GM23338 (cell line): Measurements from ENCODE around the gene NR5A2. TPM values are rescaled to one million over a fixed set of nuclear protein-coding genes. Genes with fewer than 3 reads are reported as not detected.

Experiments
- ATAC-seq: fragments of 200-7000 bp; cut with Tn5 transposase; 3 replicates; pipeline ENCODE4 v1.9.1; 2020
- DNase-seq: peaks from one replicate; pipeline ENCODE4 v3.0.0-alpha.2; 2015; ENCODE audit warnings: low spot score
- H2AFZ ChIP-seq: fragments of 200-600 bp; sonication (generic); 2 replicates; pipeline ENCODE4 v1.8.0; 2016; ENCODE audit warnings: antibody characterized with exemption, mild to moderate bottlenecking, moderate library complexity
- H3F3A ChIP-seq: fragments of 200-600 bp; sonication (generic); replicated peaks from 2 replicates; pipeline ENCODE4 v1.8.0; 2017; ENCODE audit warnings: antibody characterized with exemption, mixed run types, low read depth
- H3K27ac ChIP-seq: fragments of 200-600 bp; sonication (generic); 2 replicates; pipeline ENCODE4 v1.6.1; 2016; ENCODE audit warnings: low read depth
- H3K27me3 ChIP-seq: fragments of 200-600 bp; sonication (generic); 2 replicates; pipeline ENCODE4 v1.8.0; 2016; ENCODE audit warnings: mild to moderate bottlenecking, mixed run types, moderate library complexity; ENCODE audit not compliant: insufficient read depth
- H3K36me3 ChIP-seq: fragments of 200-600 bp; sonication (generic); 2 replicates; pipeline ENCODE4 v1.8.0; 2016; ENCODE audit warnings: mild to moderate bottlenecking; ENCODE audit not compliant: insufficient read depth
- H3K4me1 ChIP-seq: fragments of 200-600 bp; sonication (generic); 2 replicates; pipeline ENCODE4 v1.8.0; 2016; ENCODE audit warnings: mild to moderate bottlenecking, moderate library complexity; ENCODE audit not compliant: insufficient read depth
- H3K4me2 ChIP-seq: fragments of 200-600 bp; sonication (generic); 2 replicates; pipeline ENCODE4 v1.7.1; 2017; ENCODE audit warnings: mixed run types
- H3K4me3 ChIP-seq: fragments of 200-600 bp; sonication (generic); 2 replicates; pipeline ENCODE4 v1.6.1; 2016; ENCODE audit warnings: mixed run types
- H3K79me2 ChIP-seq: fragments of 200-600 bp; sonication (generic); replicated peaks from 2 replicates; pipeline ENCODE4 v1.8.0; 2017; ENCODE audit warnings: mild to moderate bottlenecking; ENCODE audit not compliant: insufficient read depth
- H3K9me2 ChIP-seq: fragments of 200-600 bp; sonication (generic); 2 replicates; pipeline ENCODE4 v1.8.0; 2017; ENCODE audit not compliant: insufficient read depth
- H4K20me1 ChIP-seq: fragments of 200-600 bp; sonication (generic); replicated peaks from 2 replicates; pipeline ENCODE4 v1.8.0; 2017; ENCODE audit warnings: mild to moderate bottlenecking; ENCODE audit not compliant: insufficient read depth
- H3K27ac Mint-ChIP-seq: 2 replicates; pipeline ENCODE4 v1.8.0; 2020; ENCODE audit warnings: inconsistent platforms, mild to moderate bottlenecking, moderate library complexity, mixed read lengths
- H3K27me3 Mint-ChIP-seq: 3 replicates; pipeline ENCODE4 v1.8.0; 2022; ENCODE audit warnings: low read depth, mild to moderate bottlenecking, moderate library complexity, mixed read lengths, inconsistent platforms; ENCODE audit not compliant: insufficient read depth, poor library complexity
- H3K36me3 Mint-ChIP-seq: 3 replicates; pipeline ENCODE4 v1.8.0; 2021; ENCODE audit warnings: low read depth, mild to moderate bottlenecking, inconsistent platforms, moderate library complexity, mixed read lengths
- H3K4me1 Mint-ChIP-seq: 3 replicates; pipeline ENCODE4 v1.8.0; 2020; ENCODE audit warnings: mild to moderate bottlenecking, inconsistent platforms, mixed read lengths
- H3K4me3 Mint-ChIP-seq: 3 replicates; pipeline ENCODE4 v1.8.0; 2021; ENCODE audit warnings: moderate library complexity, mild to moderate bottlenecking, inconsistent platforms, mixed read lengths
- H3K9me3 Mint-ChIP-seq: 3 replicates; pipeline ENCODE4 v1.8.0; 2020; ENCODE audit warnings: moderate library complexity, mild to moderate bottlenecking, inconsistent platforms, mixed read lengths
- CREB1 ChIP-seq: fragments of 250-450 bp; sonication (Bioruptor Pico); IDR thresholded peaks from 2 replicates; pipeline ENCODE4 v1.5.0; 2020; ENCODE audit warnings: low read depth, mild to moderate bottlenecking, moderate library complexity
- EZH2 ChIP-seq: fragments of 200-600 bp; sonication (generic); IDR thresholded peaks from one replicate; pipeline ENCODE4 v1.8.0; 2017; ENCODE audit warnings: antibody characterized with exemption, mild to moderate bottlenecking, low read depth; ENCODE audit not compliant: unreplicated experiment
- EZH2phosphoT487 ChIP-seq: fragments of 200-600 bp; sonication (generic); IDR thresholded peaks from one replicate; pipeline ENCODE4 v1.8.1; 2018; ENCODE audit warnings: antibody characterized with exemption; ENCODE audit not compliant: unreplicated experiment
- JUNB ChIP-seq: IDR thresholded peaks from one replicate; pipeline ENCODE4 v1.6.1; 2016; ENCODE audit warnings: antibody characterized with exemption; ENCODE audit not compliant: unreplicated experiment
- NANOG ChIP-seq: IDR thresholded peaks from 2 replicates; pipeline ENCODE4 v1.6.1; 2016; ENCODE audit warnings: antibody characterized with exemption, borderline replicate concordance
- POLR2AphosphoS5 ChIP-seq: IDR thresholded peaks from 2 replicates; pipeline ENCODE4 v1.6.1; 2016; ENCODE audit warnings: antibody characterized with exemption, low read depth
- STAT1 ChIP-seq: IDR thresholded peaks from one replicate; pipeline ENCODE4 v1.6.1; 2016; ENCODE audit warnings: antibody characterized with exemption; ENCODE audit not compliant: unreplicated experiment
- ZNF114 ChIP-seq: fragments of 250-450 bp; sonication (Bioruptor Pico); IDR thresholded peaks from 2 replicates; pipeline ENCODE4 v1.5.0; 2020; ENCODE audit warnings: mild to moderate bottlenecking, moderate library complexity
- ZNF331 ChIP-seq: fragments of 250-450 bp; sonication (Bioruptor Pico); IDR thresholded peaks from 2 replicates; pipeline ENCODE4 v1.5.0; 2020; ENCODE audit warnings: low read depth, mild to moderate bottlenecking, moderate library complexity
- polyA plus RNA-seq: library from polyadenylated mRNA; unstranded; fragments of >200 nt; fragmentation: Nextera tagmentation; extraction: Ambion mirVana; gene quantifications from 2 replicates; pipeline ENCODE4 v1.2.1, GENCODE V29; 2016
- total RNA-seq: library from RNA; depleted of rRNA; stranded (reverse); fragments of >200 nt; shearing (Covaris generic); gene quantifications from 2 replicates; pipeline ENCODE4 v1.2.3, GENCODE V29; 2014
- TF ChIP-seq, protein P1 (sequence below): IDR thresholded peaks from one replicate; pipeline ENCODE4 v1.6.1; 2018; ENCODE audit warnings: antibody characterized with exemption; ENCODE audit not compliant: unreplicated experiment
- TF ChIP-seq, protein P2 (sequence below): IDR thresholded peaks from 2 replicates; pipeline ENCODE4 v1.6.1; 2016; ENCODE audit warnings: antibody characterized with exemption
- TF ChIP-seq, protein P3 (sequence below), 2 experiments: fragments of 200-600 bp in 1 of 2; sonication (generic) in 1 of 2; conservative IDR thresholded peaks; 2 replicates each; pipeline versions ENCODE4 v1.5.1 to v1.6.1; 2016 to 2017; ENCODE audit warnings: antibody characterized with exemption in 2 of 2, low read depth in 2 of 2, mild to moderate bottlenecking in 2 of 2, moderate library complexity in 1 of 2

Gene NR5A2
- total and polyA plus RNA-seq, 2 experiments from 2014 or later: 4.4 to 13.1 TPM

DNA sequence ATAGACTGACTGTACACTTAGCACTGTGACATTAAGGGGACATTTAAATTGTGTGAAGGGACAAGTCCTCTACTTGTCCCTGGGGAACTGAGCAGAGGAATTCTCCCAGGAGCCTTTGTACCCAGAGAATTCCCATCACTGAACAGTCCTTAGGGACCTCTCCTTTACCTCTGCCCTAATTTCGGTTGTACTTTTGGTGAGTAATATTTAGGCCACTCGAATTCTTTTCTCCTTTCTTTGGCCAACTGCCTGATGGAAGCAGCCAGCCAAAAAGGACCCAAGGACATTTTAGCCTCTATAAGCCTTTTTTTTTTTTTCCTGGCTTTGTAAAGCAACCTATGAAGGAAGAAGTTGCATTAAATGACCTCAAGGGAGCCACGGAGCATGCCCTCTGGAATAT is 71.5 kb downstream of the NR5A2 start (continued):
- TF ChIP-seq EZH2phosphoT487 (no peak), JUNB (no peak), STAT1 (no peak)
- TF ChIP-seq, protein P1, sequence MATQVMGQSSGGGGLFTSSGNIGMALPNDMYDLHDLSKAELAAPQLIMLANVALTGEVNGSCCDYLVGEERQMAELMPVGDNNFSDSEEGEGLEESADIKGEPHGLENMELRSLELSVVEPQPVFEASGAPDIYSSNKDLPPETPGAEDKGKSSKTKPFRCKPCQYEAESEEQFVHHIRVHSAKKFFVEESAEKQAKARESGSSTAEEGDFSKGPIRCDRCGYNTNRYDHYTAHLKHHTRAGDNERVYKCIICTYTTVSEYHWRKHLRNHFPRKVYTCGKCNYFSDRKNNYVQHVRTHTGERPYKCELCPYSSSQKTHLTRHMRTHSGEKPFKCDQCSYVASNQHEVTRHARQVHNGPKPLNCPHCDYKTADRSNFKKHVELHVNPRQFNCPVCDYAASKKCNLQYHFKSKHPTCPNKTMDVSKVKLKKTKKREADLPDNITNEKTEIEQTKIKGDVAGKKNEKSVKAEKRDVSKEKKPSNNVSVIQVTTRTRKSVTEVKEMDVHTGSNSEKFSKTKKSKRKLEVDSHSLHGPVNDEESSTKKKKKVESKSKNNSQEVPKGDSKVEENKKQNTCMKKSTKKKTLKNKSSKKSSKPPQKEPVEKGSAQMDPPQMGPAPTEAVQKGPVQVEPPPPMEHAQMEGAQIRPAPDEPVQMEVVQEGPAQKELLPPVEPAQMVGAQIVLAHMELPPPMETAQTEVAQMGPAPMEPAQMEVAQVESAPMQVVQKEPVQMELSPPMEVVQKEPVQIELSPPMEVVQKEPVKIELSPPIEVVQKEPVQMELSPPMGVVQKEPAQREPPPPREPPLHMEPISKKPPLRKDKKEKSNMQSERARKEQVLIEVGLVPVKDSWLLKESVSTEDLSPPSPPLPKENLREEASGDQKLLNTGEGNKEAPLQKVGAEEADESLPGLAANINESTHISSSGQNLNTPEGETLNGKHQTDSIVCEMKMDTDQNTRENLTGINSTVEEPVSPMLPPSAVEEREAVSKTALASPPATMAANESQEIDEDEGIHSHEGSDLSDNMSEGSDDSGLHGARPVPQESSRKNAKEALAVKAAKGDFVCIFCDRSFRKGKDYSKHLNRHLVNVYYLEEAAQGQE: no peak
- TF ChIP-seq, protein P2, sequence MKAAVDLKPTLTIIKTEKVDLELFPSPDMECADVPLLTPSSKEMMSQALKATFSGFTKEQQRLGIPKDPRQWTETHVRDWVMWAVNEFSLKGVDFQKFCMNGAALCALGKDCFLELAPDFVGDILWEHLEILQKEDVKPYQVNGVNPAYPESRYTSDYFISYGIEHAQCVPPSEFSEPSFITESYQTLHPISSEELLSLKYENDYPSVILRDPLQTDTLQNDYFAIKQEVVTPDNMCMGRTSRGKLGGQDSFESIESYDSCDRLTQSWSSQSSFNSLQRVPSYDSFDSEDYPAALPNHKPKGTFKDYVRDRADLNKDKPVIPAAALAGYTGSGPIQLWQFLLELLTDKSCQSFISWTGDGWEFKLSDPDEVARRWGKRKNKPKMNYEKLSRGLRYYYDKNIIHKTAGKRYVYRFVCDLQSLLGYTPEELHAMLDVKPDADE: no peak

DNA sequence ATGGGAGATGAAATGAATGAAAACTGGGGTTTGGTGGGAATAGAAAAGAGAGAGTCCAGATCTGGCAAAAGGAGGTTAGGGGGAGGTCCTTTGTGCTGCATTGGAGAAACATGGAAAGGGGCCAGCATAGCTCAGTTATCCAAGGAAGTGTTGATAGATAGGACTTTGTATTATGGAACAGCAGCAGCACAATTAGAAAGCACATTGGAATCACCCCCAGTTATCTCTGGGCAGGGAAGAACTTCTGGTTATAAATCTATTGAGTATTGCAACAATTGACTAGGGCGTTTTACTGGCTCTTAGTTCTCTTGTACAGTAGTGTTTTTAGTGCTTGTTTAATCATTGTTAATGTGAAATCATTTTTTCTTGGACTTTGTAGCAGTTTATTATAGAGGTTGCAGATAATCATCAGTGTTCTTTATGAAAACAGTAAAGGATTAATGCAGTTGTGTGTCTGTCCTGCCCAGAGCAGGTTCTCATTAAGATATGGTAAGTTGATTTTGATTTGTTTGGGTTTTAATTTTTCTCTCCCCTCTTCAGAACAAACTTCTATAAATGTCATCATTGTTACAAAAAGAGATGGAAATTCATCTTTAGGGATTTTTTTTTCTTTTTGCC is 76.6 kb downstream of the NR5A2 start:
- Histone ChIP-seq H3F3A (no peaks in the 10 kb centered on the region), H3K4me1 (peaks cover 9% of the 10 kb centered on the region; the same call in 1 of the 2 replicates), H4K20me1 (0 out of 2 replicates have a peak, but pooled peaks cover 4% of the 10 kb centered on the region), H3K27ac (no peak overlapping the region), H2AFZ (no peak overlapping the region), H3K4me2 (no peak overlapping the region), H3K36me3 (no peaks in the 10 kb centered on the region), H3K4me3 (no peak overlapping the region), H3K79me2 (no peaks in the 10 kb centered on the region; the same call in 1 of the 2 replicates), H3K27me3 (no peaks in the 10 kb centered on the region), H3K9me2 (no peaks in the 10 kb centered on the region)
- Mint-ChIP-seq H3K4me3 (no peak overlapping the region), H3K4me1 (peaks cover 22% of the 10 kb centered on the region), H3K36me3 (no peaks in the 10 kb centered on the region), H3K27ac (no peak overlapping the region), H3K9me3 (no peaks in the 10 kb centered on the region), H3K27me3 (no peaks in the 10 kb centered on the region)
- DNase-seq: no peak
- ATAC-seq: no peak
- TF ChIP-seq, protein P1: no peak
- TF ChIP-seq, protein P3, sequence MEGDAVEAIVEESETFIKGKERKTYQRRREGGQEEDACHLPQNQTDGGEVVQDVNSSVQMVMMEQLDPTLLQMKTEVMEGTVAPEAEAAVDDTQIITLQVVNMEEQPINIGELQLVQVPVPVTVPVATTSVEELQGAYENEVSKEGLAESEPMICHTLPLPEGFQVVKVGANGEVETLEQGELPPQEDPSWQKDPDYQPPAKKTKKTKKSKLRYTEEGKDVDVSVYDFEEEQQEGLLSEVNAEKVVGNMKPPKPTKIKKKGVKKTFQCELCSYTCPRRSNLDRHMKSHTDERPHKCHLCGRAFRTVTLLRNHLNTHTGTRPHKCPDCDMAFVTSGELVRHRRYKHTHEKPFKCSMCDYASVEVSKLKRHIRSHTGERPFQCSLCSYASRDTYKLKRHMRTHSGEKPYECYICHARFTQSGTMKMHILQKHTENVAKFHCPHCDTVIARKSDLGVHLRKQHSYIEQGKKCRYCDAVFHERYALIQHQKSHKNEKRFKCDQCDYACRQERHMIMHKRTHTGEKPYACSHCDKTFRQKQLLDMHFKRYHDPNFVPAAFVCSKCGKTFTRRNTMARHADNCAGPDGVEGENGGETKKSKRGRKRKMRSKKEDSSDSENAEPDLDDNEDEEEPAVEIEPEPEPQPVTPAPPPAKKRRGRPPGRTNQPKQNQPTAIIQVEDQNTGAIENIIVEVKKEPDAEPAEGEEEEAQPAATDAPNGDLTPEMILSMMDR (conservative IDR thresholded peaks at IDR 0.05; ENCODE audit: low read depth in 2 of 2): no peak
- TF ChIP-seq, protein P2: no peak
- TF ChIP-seq NANOG (no peak), CREB1 (CRISPR knock-in tag) (no peak), JUNB (no peak), ZNF331 (CRISPR knock-in tag) (no peak), EZH2 (no peak), ZNF114 (CRISPR knock-in tag) (no peak), POLR2AphosphoS5 (no peak), STAT1 (no peak)
